Fibroblast of skin of right quadriceps (primary cell): Measurements from ENCODE around the gene KDM3A.

Experiments used
- DNase-seq: peaks from one replicate; pipeline ENCODE4 v3.0.0-alpha.2; 2013

Gene KDM3A

DNA sequence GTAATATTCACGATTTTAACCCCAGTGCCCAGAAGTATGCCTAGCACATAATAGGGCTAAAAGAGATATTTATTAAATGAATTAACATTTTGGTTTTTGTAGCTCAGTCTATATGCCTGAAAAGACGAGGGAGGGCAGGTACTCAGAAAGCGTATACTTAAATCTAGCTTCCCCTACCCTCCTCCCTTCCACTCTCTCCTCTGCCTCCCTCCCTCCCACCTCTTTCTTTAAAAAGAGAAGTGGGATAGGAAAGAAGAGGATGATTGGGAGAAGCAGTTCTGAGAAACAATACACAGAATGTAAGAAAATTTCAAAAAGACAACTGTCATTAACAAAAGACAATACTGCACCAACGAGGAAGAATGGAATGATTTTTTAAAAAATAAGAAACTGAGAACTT lies 82.3 kb downstream of the KDM3A start:
- no peak for DNase-seq

DNA sequence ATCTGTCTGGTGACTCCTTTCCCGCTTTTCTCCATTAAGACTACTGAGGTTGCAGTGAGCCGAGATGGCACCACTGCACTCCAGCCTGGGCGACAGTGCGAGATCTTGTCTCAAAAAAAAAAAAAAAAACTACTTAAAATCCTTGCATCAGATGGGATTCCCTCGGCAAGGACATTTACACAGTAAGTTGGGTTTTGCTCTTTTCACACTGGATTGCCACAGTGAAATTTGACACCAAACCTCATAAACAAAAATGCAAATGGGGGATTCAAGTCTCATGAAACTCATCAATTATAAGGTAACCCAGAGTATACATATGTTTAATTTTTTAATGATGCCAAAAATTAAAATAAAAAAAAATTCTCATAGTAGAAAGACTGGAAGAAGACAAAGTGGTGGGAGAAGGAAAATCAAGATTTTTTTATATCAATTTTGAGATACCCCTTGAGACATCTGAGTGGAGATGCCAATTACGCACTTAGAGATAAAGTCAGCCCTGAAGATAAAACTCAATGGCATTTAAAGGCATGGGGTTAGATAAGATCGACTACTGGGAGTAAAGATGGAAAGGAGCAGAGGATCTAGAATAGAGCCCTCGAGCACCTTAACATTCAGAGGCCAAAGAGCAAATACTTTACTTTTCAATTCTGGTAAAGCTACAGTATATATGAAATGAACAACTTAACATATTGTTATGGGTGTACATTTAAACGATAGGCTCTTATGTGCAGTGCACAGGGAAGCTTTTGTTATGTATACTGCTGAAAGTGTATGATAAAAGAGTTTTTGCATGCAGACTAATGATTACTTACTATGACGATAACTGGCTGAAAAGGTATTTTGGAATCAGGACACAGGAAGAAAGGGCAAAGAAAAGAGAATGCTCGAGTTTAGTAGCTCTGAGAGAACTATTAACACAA lies 84.5 kb downstream of the KDM3A start:
- no peak for DNase-seq

GRCh38 chr2:86533589-86533988 lies 92.4 kb downstream of the KDM3A start:
- DNase-seq = no peak

- DNase-seq = no peak
Observed at GRCh38 chr2:86541334-86541733, 100.2 kb downstream of the KDM3A start.
